DMS114 treated with DMSO at 0.1 percent for 48 hours (cell line): ENCODE data around the gene ZNF560.
"Not testable (repeated sequence)": the region's sequence is repeated elsewhere in the genome, so short reads cannot be mapped to it uniquely, and the experiment has no call there.

Experiments
- DNase-seq: peaks from one replicate; lab custom pipeline; 2025; ENCODE audit not compliant: unreplicated experiment; lab: John Stamatoyannopoulos, UW

ZNF560 gene

DNA sequence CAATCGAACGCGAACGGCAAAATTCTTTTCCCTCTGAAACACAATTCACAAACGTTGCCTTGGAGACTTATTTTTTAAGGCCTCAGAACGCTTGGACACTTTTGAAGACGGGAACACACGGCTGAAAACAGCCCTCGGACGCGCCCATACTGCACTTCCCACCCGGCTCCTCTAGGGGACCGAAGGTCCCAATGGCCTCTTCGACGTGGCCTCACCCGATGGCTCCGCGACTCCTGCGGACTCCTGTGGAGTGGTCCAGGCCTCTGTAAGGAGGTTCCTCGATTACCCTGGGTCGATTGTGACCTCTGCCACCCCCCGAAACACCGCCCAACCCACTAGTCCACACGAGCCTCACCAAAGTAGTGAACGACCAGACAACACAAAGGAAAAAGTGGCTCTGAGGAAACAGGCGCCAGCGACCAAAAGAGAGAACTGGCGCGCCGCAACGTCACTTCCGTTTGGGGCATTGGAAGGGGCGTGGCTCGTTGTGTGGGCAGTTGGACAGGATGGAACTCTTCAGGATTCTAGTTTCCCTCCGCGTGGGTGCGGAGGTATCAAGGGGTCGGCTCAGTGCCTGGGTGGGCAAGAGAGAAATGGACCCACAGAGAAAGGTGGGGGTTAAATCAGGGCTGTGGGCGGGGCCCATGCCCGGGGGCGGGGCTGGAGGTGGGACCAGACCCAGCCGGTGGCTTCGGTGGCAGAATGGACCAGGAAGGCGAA, at the start of gene ZNF560:
TSS of gene ZNF560 (minus strand) at position 434 of the 720 bp plus-strand sequence. CDS start 23,303 bp downstream, outside the sequence.
- DNase-seq = no peak

DNA sequence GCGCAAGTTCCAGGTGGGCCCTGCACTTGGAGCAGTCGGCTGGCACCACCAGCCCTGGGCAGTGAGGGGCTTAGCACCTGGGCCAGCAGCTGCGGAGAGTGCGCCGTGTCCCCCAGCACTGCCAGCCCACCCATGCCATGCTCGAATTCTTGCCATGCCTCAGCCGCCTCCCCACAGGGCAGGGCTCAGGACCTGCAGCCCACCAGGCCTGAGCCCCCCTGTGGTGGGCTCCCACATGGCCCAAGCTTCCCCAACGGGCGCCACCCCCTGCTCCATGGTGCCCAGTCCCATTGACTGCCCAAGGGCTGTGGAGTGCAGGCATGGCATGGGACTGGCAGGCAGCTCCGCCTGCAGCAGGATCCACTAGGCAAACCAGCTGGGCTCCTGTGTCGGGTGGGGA, 49.5 kb upstream of the ZNF560 start:
- DNase-seq = no peak

DNA sequence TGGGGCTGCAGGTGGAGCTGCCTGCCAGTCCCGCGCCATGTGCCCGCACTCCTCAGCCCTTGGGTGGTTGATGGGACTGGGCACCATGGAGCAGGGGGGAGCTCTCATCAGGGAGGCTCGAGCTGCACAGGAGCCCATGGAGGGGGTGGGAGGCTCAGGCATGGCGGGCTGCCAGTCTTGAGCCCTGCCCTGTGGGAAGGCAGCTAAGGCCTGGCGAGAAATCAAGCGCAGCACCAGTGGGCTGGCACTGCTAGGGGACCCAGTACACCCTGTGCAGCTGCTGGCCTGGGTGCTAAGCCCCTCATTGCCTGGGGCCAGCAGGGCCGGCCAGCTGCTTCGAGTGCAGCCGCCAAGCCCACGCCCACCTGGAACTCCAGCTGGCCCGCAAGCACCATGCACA, 42.9 kb upstream of the ZNF560 start:
- DNase-seq = not testable (repeated sequence)

DNA sequence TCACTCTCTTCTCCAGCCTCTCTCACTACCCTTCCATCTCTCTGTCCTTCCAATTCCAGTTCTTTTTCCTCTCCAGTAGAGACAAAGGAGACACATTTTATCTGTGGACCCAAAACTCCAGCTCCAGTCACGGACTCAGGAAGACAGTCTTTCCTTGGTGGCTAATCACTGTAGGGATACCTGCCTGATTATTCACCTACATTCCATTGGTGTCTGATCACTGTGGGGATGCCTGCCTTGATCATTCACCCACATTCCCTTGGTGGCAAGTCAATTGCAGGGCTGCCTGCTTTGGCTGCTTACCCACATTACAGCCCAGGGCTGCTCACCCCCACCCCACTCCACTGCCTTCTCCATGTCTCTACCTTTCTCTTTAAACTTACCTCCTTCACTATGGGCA, 41.5 kb upstream of the ZNF560 start:
- DNase-seq = not testable (repeated sequence)

DNA sequence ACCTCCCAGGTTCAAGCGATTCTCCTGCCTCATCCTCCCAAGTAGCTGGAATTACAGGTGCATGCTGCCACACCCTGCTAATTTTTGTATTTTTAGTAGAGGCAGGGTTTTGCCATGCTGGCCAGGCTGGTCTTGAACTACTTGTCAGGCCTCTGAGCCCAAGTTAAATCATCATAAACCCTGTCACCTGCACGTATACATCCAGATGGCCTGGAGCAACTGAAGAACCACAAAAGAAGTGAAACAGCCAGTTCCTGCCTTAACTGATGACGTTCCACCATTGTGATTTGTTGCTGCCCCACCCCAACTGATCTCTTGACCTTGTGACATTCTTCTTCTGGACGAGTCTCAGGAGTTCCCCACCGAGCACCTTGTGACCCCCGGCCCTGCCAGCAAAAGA, 40.8 kb upstream of the ZNF560 start:
- DNase-seq = not testable (repeated sequence)

DNA sequence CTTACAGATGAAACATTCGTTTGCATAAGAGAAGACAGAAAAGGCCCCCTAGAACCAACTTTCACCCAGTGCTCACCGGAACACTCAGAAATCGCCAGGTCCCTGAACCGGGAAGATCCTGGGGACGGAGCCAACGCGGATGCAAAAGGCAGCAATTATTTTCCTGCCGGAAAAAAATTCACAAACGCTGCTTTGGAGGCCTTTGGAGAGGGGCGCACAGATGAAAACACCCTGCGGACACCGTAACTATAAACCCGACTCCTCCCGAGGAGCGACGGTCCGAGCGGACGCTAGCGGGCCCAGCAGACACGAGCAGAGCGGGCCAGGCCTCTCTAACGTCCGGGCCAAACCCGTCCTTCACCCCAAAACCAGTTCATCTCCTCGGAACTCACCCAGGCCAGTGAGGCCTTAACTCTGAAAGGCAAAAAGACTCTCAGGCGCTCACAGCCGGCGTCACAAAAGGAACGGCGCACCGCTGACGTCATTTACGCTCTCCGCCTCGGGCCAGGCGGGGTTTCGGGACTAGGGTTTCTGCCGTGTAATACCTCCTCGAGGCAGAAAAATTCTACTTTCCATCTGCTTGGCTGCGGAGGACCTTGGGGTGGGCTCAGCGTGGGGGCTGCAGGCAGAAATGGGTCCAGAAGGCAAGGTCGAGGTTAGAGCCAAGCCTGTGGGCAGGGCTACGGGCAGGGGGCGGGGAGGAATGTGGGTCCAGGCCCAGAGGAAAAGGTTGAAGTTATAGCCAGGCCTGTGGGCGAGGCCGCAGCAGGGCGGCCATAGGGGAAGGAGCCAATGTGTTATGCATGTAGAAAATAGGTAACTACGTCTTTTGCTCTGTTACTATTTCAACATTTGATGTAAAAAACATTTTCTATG, 40.0 kb upstream of the ZNF560 start, which contains the start of gene ZNF426:
TSS of gene ZNF426 (minus strand) at position 463 of the 876 bp plus-strand sequence. CDS start 2,413 bp downstream, outside the sequence.
- peak; percentile 78 for DNase-seq

DNA sequence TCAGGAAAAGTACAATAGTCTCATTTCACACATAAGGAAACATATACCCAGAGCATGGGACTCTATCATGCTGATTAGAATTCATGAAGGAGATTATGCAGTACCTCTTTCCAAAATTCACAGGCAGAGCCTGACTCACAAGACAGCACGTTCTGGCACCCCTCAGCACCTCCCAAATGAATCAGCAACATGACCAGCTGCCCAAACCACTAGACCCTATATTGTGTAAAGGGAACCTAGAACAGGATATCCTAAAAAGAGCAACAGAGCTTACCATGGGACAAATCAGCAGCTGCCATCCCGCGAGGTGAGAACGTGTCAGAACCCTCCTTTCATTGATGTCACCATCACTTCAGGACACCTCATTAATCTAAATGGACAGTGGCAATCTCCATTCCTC, 37.5 kb upstream of the ZNF560 start:
- DNase-seq = no peak

DNA sequence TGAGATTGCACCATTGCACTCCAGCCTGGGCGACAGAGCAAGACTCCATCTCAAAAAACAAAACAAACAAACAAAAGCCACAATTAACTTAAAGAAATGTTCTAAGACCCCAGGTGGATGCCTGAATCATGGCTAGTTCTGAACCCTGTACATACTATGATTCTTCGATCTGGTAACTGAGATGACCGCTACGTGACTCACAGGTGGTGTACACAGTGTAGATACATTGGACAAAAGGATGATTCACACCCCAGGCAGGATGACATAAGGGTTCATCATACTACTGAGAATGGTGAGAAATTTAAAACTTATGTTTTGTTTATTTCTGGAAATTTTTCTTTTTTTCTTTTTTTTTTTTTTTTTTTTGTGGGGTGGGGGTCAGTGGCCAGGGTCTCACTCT, 33.5 kb upstream of the ZNF560 start:
- DNase-seq = no peak

DNA sequence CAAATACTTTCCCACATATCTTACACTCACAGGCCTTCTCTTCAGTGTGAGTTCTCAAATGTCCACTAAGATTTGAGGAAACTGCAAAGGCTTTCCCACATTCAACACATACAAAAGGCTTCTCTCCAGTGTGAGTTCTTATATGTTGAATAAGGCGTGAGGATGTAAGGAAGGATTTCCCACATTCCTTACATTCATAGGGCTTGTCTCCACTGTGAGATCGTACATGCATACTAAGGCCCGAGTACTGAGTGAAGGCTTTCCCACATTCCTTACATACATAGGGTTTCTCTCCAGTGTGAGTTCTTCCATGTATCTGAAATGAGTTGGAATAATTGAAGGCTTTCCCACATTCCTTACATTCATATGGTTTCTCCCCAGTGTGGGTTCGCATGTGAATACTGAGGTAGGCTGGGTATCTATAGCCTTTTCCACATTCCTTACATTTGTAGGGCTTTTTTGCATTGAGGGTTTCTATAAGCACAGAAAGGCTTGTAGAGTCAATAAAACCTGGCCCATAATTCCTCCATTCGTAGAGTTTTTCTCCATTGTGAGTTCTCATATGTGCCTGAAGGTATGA, 30.4 kb upstream of the ZNF560 start:
- no peak for DNase-seq

DNA sequence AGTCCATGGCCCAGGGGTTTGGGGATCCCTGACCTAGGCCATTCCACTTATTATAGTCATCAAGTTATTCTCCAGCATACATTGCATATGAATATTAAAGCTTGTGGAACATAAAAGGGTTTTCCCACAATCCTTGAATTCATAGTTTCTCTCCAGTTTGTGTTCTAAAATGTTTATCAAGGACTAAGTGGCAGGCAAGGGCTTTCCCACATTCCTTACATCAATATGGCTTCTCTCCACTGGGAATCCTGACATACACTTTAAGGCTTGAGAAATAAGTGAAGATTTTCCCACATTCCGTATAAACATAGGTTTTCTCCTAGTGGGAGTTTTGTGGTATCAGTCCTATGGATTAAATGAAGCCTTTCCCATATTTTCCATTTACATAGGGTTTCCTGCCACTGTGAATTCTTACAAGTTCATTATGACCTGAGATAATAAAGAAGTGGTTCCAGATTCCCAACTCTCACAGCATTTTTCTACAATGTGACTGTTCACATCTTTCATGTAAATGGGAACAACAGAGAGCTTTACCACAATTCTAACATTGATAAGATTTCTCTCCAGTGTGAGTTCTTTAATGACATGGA, 25.6 kb upstream of the ZNF560 start:
- DNase-seq = no peak

DNA sequence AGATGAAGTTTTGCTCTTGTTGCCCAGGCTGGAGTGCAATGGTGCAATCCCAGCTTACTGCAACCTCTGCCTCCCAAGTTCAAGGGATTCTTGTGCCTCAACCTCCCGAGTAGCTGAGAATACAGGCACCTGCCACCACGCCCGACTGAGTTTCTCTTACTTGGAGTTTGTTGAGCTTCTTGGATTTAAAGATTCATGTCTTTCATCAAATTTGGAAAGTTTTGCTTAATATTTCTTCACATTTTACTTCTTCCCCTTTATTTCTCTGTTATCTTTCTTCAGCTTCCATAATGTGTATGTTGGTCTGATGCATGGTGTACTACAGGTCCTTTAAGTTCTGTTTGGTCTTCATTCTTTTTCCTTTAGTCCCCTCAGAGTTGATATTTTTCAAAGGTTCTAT, 8.9 kb upstream of the ZNF560 start:
- no peak for DNase-seq

DNA sequence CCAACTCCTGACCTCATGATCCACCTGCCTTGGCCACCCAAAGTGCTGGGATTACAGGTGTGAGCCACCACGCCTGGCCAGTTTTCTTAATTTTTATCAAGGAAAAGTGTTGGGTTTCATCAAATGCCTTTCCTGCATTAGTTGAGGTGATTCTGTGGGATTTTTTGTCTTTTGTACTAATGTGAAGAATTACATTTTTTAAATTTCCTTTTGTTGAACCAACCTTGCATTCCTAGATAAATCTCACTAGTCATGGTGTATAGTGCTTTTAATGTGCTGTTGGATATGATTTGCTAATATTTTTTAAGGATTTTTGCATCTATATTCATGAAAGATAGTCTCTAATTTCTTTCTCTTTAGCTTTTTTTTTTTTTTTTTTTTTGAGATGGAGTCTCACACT, 2.4 kb upstream of the ZNF560 start:
- DNase-seq = no peak

DNA sequence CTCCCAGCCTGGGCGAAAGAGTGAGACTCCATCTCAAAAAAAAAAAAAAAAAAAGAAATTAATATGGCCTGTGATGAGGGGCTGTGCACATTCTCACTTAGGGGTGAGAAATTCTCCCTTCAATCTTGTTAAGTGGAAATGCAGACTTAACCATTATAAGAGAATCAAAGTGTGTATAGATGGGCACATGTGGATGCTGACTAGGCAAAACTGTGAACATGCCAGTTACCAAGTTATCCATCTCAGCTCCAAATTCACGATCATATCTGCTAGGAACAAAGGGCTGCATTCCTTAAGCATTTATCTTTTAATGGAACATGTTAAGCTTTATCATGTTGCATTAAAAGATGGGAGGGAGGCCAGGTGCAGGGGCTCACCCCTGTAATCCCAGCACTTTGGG, 4.3 kb downstream of the ZNF560 start:
- DNase-seq = no peak

DNA sequence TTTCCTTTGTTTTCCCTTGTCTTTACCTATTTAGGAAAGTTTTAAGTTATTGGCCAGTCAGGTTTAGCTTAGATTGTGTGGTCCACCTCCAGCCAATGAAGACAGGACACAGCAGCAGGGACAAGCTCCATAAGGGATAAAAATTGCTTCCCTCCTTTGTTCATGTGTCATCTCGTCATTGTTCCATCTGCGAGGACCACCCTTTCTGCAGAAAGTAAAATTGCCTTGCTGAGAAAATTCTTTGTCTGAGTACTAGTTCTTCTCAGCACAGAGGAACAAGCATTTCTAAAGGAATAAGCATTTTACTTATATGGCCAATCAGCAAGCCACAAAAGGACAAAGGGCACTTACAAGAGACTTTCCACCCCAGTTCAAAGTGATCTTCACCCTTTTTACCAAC, 11.4 kb downstream of the ZNF560 start:
- no peak for DNase-seq

DNA sequence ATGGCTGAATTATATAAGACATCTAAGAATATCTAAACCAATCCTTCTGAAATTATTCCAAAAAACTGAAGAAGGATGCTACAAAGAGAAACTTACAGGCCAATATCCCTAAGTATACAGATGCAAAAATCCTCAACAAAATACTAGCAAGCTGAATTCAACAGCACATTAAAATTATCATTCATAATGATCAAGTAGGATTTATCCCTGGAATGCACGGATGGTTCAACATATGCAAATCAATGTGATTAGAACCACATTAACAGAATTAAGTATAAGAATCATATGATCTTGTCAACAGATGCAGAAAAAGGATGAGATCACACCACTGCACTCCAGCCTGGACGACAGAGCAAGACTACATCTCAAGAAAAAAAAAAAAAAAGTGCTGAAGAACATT, 13.3 kb downstream of the ZNF560 start:
- DNase-seq = no peak

DNA sequence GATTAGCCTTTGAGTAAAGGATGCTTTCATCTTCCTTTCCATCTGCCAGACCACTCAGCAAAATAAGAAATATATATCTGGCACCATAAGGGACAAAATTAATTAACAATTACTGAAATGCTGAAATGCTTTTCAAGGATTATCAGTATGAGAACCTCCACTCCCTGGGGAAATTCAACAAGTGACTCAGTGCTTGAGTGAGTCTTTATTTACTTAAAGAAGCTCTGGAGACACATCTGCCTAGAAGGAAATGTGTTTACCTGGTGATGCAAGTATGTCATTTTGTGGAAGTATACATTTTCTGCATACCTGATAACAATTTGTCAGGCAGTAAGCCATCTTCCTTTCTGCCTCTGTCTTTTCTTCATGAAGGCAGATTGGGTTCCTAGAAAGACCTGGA, 23.4 kb downstream of the ZNF560 start:
- DNase-seq = no peak

DNA sequence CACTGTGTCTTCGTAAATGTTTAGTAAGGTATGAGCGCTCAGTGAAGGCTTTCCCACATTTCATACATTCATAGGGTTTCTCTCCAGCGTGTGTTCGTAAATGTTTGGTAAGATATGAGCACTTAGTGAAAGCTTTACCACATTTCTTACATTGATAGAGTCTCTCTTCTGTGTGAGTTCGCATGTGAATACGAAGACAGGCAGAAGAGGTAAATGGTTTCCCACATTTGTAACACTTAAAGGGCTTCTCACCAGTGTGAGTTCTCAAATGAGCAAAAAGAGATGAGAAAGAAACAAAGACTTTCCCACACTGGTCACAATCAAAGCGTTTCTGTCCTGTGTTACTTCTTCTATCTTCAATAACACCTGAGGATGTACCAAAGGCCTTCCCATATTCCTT, 31.3 kb downstream of the ZNF560 start:
- DNase-seq = no peak

DNA sequence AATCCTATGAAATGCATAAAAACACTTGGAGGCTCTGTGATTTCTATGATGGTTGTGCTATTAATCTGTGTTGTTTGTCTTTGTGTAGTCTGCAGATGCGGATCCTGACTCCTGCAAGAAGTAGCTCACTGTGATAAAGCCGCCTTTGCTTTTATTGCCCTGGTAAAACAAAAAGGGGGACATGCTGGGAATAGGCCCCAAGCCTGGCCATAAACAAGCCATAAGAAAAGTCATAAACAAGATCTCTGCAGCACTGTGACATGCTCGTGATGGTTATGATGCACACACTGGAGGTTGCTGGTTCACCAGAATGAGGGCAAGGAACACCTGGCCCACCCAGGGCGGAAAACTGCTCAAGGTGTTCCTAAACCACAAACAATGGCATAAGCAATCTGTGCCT, 36.5 kb downstream of the ZNF560 start:
- no peak for DNase-seq

DNA sequence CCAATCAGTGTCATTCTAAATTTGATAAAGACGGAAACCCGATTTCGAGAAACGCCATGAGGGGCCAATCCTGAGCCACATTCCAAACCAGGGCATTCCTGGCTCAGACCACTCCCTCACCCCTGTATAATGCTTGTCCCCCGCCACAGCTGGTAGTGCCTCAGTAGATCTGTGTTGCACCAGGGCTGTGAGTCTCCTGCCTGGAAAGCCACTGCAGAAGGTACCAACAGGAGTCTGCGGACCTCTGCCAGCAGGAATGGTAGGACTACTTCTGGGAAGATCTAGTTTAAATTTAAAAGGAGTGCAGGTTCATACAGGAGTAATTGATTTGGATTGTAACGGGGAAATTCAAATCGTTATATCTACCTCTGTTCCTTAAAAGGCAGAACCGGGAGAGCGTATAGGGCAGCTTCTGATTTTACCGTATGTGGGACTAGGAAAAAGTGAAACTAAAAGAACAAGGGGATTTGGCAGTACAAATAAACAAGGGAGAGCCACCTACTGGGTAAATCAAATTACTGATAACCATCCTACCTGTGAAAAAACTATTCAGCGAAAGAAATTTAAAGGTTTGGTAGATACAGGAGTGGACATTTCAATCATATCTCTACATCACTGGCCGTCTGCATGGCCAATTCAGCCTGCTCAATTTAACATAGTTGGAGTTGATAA, 42.3 kb downstream of the ZNF560 start:
- DNase-seq = no peak

DNA sequence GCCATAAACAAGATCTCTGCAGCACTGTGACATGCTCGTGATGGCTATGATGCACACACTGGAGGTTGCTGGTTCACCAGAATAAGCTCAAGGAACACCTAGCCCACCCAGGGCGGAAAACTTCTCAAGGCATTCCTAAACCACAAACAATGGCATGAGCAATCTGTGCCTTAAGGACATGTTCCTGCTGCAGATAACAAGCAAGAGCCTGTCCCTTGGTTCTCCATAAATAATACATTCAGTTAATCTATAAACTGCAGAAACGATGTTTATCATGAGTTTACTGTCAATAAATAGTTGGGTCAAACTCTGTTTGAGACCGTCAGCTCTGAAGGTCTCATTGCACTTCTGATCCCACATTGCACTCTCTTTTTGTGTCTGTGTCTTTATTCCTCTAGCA, 44.5 kb downstream of the ZNF560 start:
- DNase-seq = no peak

DNA sequence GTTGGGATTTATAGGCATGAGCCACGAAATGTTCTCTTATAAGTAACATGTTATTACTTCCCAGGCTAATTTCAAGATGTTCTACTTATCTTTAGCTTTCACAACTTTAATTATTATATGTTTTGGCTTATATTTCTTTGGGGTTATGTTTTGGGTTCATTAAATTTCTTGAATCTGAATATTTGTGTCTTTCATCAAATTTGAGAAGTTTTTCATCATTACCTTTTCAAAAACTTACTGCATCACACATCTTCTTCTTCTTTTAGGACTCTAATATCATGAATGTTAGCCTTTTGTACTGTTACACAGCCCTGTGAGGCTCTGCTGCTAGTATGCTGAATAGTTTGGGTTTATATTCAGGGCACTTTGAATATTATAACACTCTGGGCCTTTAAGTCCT, 53.4 kb downstream of the ZNF560 start:
- DNase-seq = no peak
